AG04450 (cell line): ENCODE results near the gene TRIM26. TPM values are rescaled to one million over a fixed set of nuclear protein-coding genes. Genes with fewer than 3 reads are reported as not detected.

Experiments used
- CTCF ChIA-PET: fragments of 300-600, 350-600 bp; formaldehyde crosslinking; extraction: SDS; loops from one replicate; lab custom pipeline; 2022; ENCODE audit warnings: antibody characterized with exemption, inconsistent platforms; lab: Charles Lee
- POLR2A ChIA-PET: fragments of 350-600 bp; formaldehyde crosslinking; extraction: SDS; loops from one replicate; lab custom pipeline; 2021; ENCODE audit warnings: antibody characterized with exemption, inconsistent platforms; lab: Yijun Ruan, JAX
- DNase-seq: peaks from one replicate; pipeline ENCODE4 v3.0.0-alpha.2; 2011; ENCODE audit warnings: low read depth, low spot score
- H3K27ac ChIP-seq: one replicate; pipeline ENCODE4 v1.5.1; 2012; ENCODE audit warnings: low read depth, low read length, control low read depth
- H3K27me3 ChIP-seq: one replicate; pipeline ENCODE4 v1.6.0; 2012; ENCODE audit warnings: low read length; ENCODE audit not compliant: control insufficient read depth, insufficient read depth
- H3K4me3 ChIP-seq: 2 replicates; pipeline ENCODE4 v1.5.1; 2011; ENCODE audit warnings: mild to moderate bottlenecking, low read depth, low read length, control low read depth
- H3K9me3 ChIP-seq: 2 replicates; pipeline ENCODE4 v1.5.1; 2012; ENCODE audit warnings: low read length; ENCODE audit not compliant: control insufficient read depth, insufficient read depth
- CTCF ChIP-seq: IDR thresholded peaks from 2 replicates; pipeline ENCODE4 v1.5.1; 2011; ENCODE audit warnings: low read depth, low read length, control low read depth, inconsistent platforms
- polyA plus RNA-seq: library from polyadenylated mRNA; depleted of rRNA; stranded (reverse); fragments of >200 nt; gene quantifications from 2 replicates; pipeline ENCODE4 v1.2.3, GENCODE V29; 2011

The TRIM26 gene
- polyA plus RNA-seq, 1 experiment: 22.7 TPM

GRCh38 chr6:30202366-30202765 is 10.8 kb downstream of the TRIM26 start:
- H3K4me3 ChIP-seq: no peak overlapping the region
- TF ChIP-seq CTCF: no peak
- H3K27me3 ChIP-seq: no peaks in the 10 kb centered on the region
- POLR2A ChIA-PET: no interaction called here
- CTCF ChIA-PET: no interaction called here
- no peak overlapping the region for H3K27ac ChIP-seq
- no peak for DNase-seq
- H3K9me3 ChIP-seq: no peaks in the 10 kb centered on the region

GRCh38 chr6:30200551-30201281 is 12.5 kb downstream of the TRIM26 start:
- Histone ChIP-seq H3K27ac (no peak overlapping the region), H3K4me3 (no peak overlapping the region), H3K9me3 (no peaks in the 10 kb centered on the region), H3K27me3 (no peaks in the 10 kb centered on the region)
- CTCF ChIA-PET: no interaction called here
- POLR2A ChIA-PET: no interaction called here
- no peak for DNase-seq
- no peak for TF ChIP-seq CTCF

- POLR2A ChIA-PET: no interaction called here
- CTCF ChIA-PET: interaction anchor here (0.6 kb wide), 1 partner anchor 78 kb away, joined by 5 read pairs; no protein-coding TSS in a partner anchor
- Histone ChIP-seq H3K4me3 (no peak overlapping the region), H3K9me3 (no peaks in the 10 kb centered on the region), H3K27ac (no peak overlapping the region), H3K27me3 (no peaks in the 10 kb centered on the region)
- no peak for DNase-seq
- TF ChIP-seq CTCF: no peak
These were observed 14.8 kb downstream of the TRIM26 start for GRCh38 chr6:30198166-30199084.

GRCh38 chr6:30196376-30196775 is 16.8 kb downstream of the TRIM26 start:
- Histone ChIP-seq H3K9me3 (no peaks in the 10 kb centered on the region), H3K27ac (no peak overlapping the region), H3K27me3 (no peaks in the 10 kb centered on the region), H3K4me3 (no peak overlapping the region)
- no peak for DNase-seq
- ChIA-PET POLR2A (no interaction called here), CTCF (interaction anchor here (1.5 kb wide), 2 partner anchors 22 to 546 kb away, joined by 3 to 5 read pairs; no protein-coding TSS in a partner anchor)
- TF ChIP-seq CTCF: no peak
